Measurements from ENCODE around the gene PLK4.
"Not testable (repeated sequence)": the region's sequence is repeated elsewhere in the genome, so short reads cannot be mapped to it uniquely, and the experiment has no call there.

The PLK4 gene

GRCh38 chr4:127930175-127930574 is 49.5 kb downstream of the PLK4 start:
- no peak for TF ChIP-seq CTCF (IDR thresholded peaks at IDR 0.05; ENCODE audit: low read depth, low read length, missing control alignments)
- in situ Hi-C loops (cut with HindIII; ENCODE audit: low sequenced_read_pairs): no loop called here
- no peak overlapping the region for H3K4me3 ChIP-seq (ENCODE audit: low read depth, low read length)
- DNase-seq (ENCODE audit: low read depth): no peak

GRCh38 chr4:127931836-127932235 is 51.1 kb downstream of the PLK4 start:
- DNase-seq (ENCODE audit: low read depth); in situ Hi-C loops (cut with HindIII; ENCODE audit: low sequenced_read_pairs); H3K4me3 ChIP-seq (ENCODE audit: low read depth, low read length): not testable (repeated sequence)

GRCh38 chr4:127936974-127937373 is 56.3 kb downstream of the PLK4 start:
- H3K4me3 ChIP-seq (ENCODE audit: low read depth, low read length): no peak overlapping the region
- no peak for DNase-seq (ENCODE audit: low read depth)
- TF ChIP-seq CTCF (IDR thresholded peaks at IDR 0.05; ENCODE audit: low read depth, low read length, missing control alignments): no peak
- in situ Hi-C loops (cut with HindIII; ENCODE audit: low sequenced_read_pairs): no loop called here
